ENCODE data around the gene SLC9A1.

Gene SLC9A1

GRCh38 chr1:27138368-27138767 lies 16.6 kb downstream of the SLC9A1 start:
- no peak for DNase-seq (ENCODE audit: extremely low spot score)
- POLR2A ChIA-PET, result interaction anchor here (0.6 to 11.9 kb wide), 2 partner anchors 15 to 315 kb away, joined by 4 to 110 read pairs; partner anchors contain the start of gene SLC9A1
- no peak for TF ChIP-seq CTCF (IDR thresholded peaks at IDR 0.05; ENCODE audit: control extremely low read depth, extremely low read depth, low read depth, missing control alignments)
- CTCF ChIA-PET, result interaction anchor here (0.9 to 9.6 kb wide), 6 partner anchors 11 to 194 kb away, joined by 3 to 88 read pairs (median 5); partner anchors contain the start of gene SLC9A1

- ChIA-PET POLR2A (interaction anchor here (0.6 to 11.9 kb wide), 3 partner anchors 12 to 315 kb away, joined by 4 to 110 read pairs (median 4); partner anchors contain the start of gene SLC9A1), CTCF (interaction anchor here (1.0 to 9.6 kb wide), 6 partner anchors 11 to 163 kb away, joined by 3 to 88 read pairs (median 6); partner anchors contain the start of gene SLC9A1)
- DNase-seq (ENCODE audit: extremely low spot score), result no peak
- TF ChIP-seq CTCF (IDR thresholded peaks at IDR 0.05; ENCODE audit: control extremely low read depth, extremely low read depth, low read depth, missing control alignments), result no peak
These were observed 17.3 kb downstream of the SLC9A1 start for GRCh38 chr1:27137544-27138075.

GRCh38 chr1:27136998-27137542 lies 17.9 kb downstream of the SLC9A1 start:
- ChIA-PET CTCF (interaction anchor here (1.2 to 9.6 kb wide), 6 partner anchors 14 to 163 kb away, joined by 3 to 88 read pairs (median 6); partner anchors contain the start of gene SLC9A1), POLR2A (interaction anchor here (1.1 to 11.9 kb wide), 2 partner anchors 12 to 17 kb away, joined by 4 to 110 read pairs; partner anchors contain the start of gene SLC9A1)
- no peak for TF ChIP-seq CTCF (IDR thresholded peaks at IDR 0.05; ENCODE audit: control extremely low read depth, extremely low read depth, low read depth, missing control alignments)
- DNase-seq (ENCODE audit: extremely low spot score), result peak; percentile 75

GRCh38 chr1:27136236-27136551 lies 18.7 kb downstream of the SLC9A1 start:
- ChIA-PET CTCF (interaction anchor here (0.7 to 9.6 kb wide), 7 partner anchors 9 to 164 kb away, joined by 3 to 88 read pairs (median 4); partner anchors contain the start of gene SLC9A1), POLR2A (interaction anchor here (11.9 kb wide), 1 partner anchor 17 kb away, joined by 110 read pairs; the partner anchor contains the start of gene SLC9A1)
- TF ChIP-seq CTCF (IDR thresholded peaks at IDR 0.05; ENCODE audit: control extremely low read depth, extremely low read depth, low read depth, missing control alignments), result no peak
- no peak for DNase-seq (ENCODE audit: extremely low spot score)

GRCh38 chr1:27135541-27136235 lies 19.2 kb downstream of the SLC9A1 start:
- TF ChIP-seq CTCF (IDR thresholded peaks at IDR 0.05; ENCODE audit: control extremely low read depth, extremely low read depth, low read depth, missing control alignments), result peak; percentile 23
- CTCF ChIA-PET, result interaction anchor here (0.7 to 9.6 kb wide), 10 partner anchors 10 to 165 kb away, joined by 3 to 88 read pairs (median 4); partner anchors contain the start of gene SLC9A1
- DNase-seq (ENCODE audit: extremely low spot score), result no peak
- POLR2A ChIA-PET, result interaction anchor here (11.9 kb wide), 1 partner anchor 18 kb away, joined by 110 read pairs; the partner anchor contains the start of gene SLC9A1

GRCh38 chr1:27133991-27134390 lies 20.9 kb downstream of the SLC9A1 start:
- ChIA-PET CTCF (interaction anchor here (0.8 to 9.6 kb wide), 11 partner anchors 9 to 167 kb away, joined by 3 to 88 read pairs (median 5); partner anchors contain the start of gene SLC9A1), POLR2A (interaction anchor here (0.8 to 2.0 kb wide), 2 partner anchors 16 to 20 kb away, joined by 3 to 14 read pairs; partner anchors contain the start of gene SLC9A1)
- TF ChIP-seq CTCF (IDR thresholded peaks at IDR 0.05; ENCODE audit: control extremely low read depth, extremely low read depth, low read depth, missing control alignments), result no peak
- peak; percentile 77 for DNase-seq (ENCODE audit: extremely low spot score)
